ENCODE results near the gene PDLIM1. TPM values are rescaled to one million over a fixed set of nuclear protein-coding genes. Genes with fewer than 3 reads are reported as not detected.

Gene PDLIM1
- total and polyA plus RNA-seq, 10 of the 15 experiments (the other 5 are each of a cell fraction or from before 2014, with no cell fraction given): 95.7 to 714 (median 309) TPM

DNA sequence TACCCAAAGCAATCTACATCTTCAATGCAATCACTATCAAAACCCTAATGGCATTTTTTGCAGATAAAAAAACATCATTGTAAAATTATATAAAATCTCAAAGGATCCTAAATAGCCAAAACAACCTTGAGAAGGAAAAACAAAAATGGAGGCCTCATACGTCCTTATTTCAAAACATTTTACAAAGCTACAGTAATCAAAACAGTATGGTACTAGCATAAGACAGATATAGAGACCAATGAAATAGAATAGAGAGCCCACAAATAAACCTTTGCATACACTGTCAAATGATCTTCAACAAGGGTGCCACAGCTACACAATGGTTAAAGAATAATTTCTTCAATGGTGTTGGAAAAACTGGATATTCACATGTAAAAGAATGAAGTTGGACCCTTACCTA is 34.5 kb downstream of the PDLIM1 start:
- Histone ChIP-seq H3K4me2 (ENCODE audit: control insufficient read depth, insufficient read depth) (no peak overlapping the region), H3K79me2 (ENCODE audit: control insufficient read depth, insufficient read depth, low read length) (peaks cover 56% of the 10 kb centered on the region), H3K27me3 (replicated peaks in 1 of 2; ENCODE audit: control insufficient read depth in 2 of 2, insufficient read depth in 2 of 2, low read length in 1 of 2) (no peaks in the 10 kb centered on the region), H3K36me3 (ENCODE audit: control insufficient read depth in 2 of 2, insufficient read depth in 2 of 2, low read length in 1 of 2) (peaks cover 20 to 44% of the 10 kb centered on the region in 2 experiments), H3K4me1 (ENCODE audit: control insufficient read depth, insufficient read depth, low read length) (no peaks in the 10 kb centered on the region; the same call in 1 of the 2 replicates), H4K20me1 (ENCODE audit: control insufficient read depth, insufficient read depth) (0 out of 2 replicates have a peak, but pooled peaks cover 5% of the 10 kb centered on the region), H3K4me3 (no peak overlapping the region), H3K27ac (ENCODE audit: control insufficient read depth, insufficient read depth) (no peak overlapping the region), H3K9ac (ENCODE audit: control insufficient read depth, insufficient read depth, low read length) (no peak overlapping the region), H3K9me3 (replicated peaks; ENCODE audit: control insufficient read depth, insufficient read depth, low read length) (no peaks in the 10 kb centered on the region; the same call in 1 of the 3 replicates), H2AFZ (ENCODE audit: control insufficient read depth, low read depth, low read length) (no peak overlapping the region)
- no peak for ATAC-seq
- ChIA-PET SMC1A (ENCODE audit: uncharacterized antibody, unreplicated experiment) (interaction anchor here (1.1 to 4.7 kb wide), 4 partner anchors 9 to 108 kb away, joined by 4 to 19 read pairs (median 6); no protein-coding TSS in a partner anchor), CTCF (interaction anchor here (2.4 kb wide), 1 partner anchor 29 kb away, joined by 6 read pairs; no protein-coding TSS in a partner anchor), RAD21 (ENCODE audit: unreplicated experiment) (no interaction called here), POLR2A (no interaction called here)
- no peak for DNase-seq (ENCODE audit: low read depth, low spot score)
- intact Hi-C loops (cut with micrococcal nuclease; ENCODE audit: unreplicated experiment): no loop called here
- no TSS peak for BruUV-seq (replicated peaks)
- no peak for TF ChIP-seq CREM (IDR thresholded peaks at IDR 0.05; ENCODE audit: low read depth)
- TF ChIP-seq ZBTB40 (IDR thresholded peaks at IDR 0.05; ENCODE audit: borderline replicate concordance): no peak
- no peak for TF ChIP-seq FOS (IDR thresholded peaks at IDR 0.05; ENCODE audit: borderline replicate concordance, extremely low read depth, insufficient read length)
- no peak for TF ChIP-seq POU2F2 (IDR thresholded peaks at IDR 0.05; ENCODE audit: borderline replicate concordance, low read depth, low read length)
- TF ChIP-seq NR2C1 (IDR thresholded peaks at IDR 0.05): no peak
- TF ChIP-seq CEBPZ (IDR thresholded peaks at IDR 0.05; ENCODE audit: low read depth, low read length): no peak
- TF ChIP-seq MEF2B (IDR thresholded peaks at IDR 0.05; ENCODE audit: partially characterized antibody, poor library complexity, severe bottlenecking): no peak
- TF ChIP-seq YY1 (IDR thresholded peaks at IDR 0.05; ENCODE audit: low read depth, low read length): no peak
- no peak for TF ChIP-seq GATAD2B (conservative IDR thresholded peaks at IDR 0.05; ENCODE audit: low read depth)
- no peak for TF ChIP-seq MYB (IDR thresholded peaks at IDR 0.05; ENCODE audit: borderline replicate concordance, low read depth, low read length)
- TF ChIP-seq SMC3 (IDR thresholded peaks at IDR 0.05; ENCODE audit: borderline replicate concordance, low read length): no peak
- no peak for TF ChIP-seq BRCA1 (IDR thresholded peaks at IDR 0.05; ENCODE audit: low read depth, low read length)
- TF ChIP-seq, protein P1, sequence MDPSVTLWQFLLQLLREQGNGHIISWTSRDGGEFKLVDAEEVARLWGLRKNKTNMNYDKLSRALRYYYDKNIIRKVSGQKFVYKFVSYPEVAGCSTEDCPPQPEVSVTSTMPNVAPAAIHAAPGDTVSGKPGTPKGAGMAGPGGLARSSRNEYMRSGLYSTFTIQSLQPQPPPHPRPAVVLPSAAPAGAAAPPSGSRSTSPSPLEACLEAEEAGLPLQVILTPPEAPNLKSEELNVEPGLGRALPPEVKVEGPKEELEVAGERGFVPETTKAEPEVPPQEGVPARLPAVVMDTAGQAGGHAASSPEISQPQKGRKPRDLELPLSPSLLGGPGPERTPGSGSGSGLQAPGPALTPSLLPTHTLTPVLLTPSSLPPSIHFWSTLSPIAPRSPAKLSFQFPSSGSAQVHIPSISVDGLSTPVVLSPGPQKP (IDR thresholded peaks at IDR 0.05; ENCODE audit: low read depth, low read length): no peak
- TF ChIP-seq, protein P2, sequence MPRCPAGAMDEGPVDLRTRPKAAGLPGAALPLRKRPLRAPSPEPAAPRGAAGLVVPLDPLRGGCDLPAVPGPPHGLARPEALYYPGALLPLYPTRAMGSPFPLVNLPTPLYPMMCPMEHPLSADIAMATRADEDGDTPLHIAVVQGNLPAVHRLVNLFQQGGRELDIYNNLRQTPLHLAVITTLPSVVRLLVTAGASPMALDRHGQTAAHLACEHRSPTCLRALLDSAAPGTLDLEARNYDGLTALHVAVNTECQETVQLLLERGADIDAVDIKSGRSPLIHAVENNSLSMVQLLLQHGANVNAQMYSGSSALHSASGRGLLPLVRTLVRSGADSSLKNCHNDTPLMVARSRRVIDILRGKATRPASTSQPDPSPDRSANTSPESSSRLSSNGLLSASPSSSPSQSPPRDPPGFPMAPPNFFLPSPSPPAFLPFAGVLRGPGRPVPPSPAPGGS (IDR thresholded peaks at IDR 0.05; ENCODE audit: borderline replicate concordance, insufficient read depth, low read depth, low read length, poor library complexity, severe bottlenecking): no peak
- in situ Hi-C loops (cut with MboI): no loop called here
- WGBS (ENCODE audit: insufficient coverage, insufficient replicate concordance, low lambda C conversion rate, missing lambda C conversion rate): 100% methylated on average over 1 of the region's 1 CpG
- no peak for FAIRE-seq

Measured in GM12878 (cell line).